Inflammatory macrophage treated with lipopolysaccharide for 4 hours (primary cell): ENCODE measurements around the gene TCF3.
A peak's percentile ranks its signal among the peaks of the same experiment; 100 is the strongest.
"Not testable (repeated sequence)": the region's sequence is repeated elsewhere in the genome, so short reads cannot be mapped to it uniquely, and the experiment has no call there.

ENCODE experiments used
- DNase-seq: peaks from one replicate; pipeline ENCODE4 v3.0.0-alpha.2; 2020

Gene TCF3

DNA sequence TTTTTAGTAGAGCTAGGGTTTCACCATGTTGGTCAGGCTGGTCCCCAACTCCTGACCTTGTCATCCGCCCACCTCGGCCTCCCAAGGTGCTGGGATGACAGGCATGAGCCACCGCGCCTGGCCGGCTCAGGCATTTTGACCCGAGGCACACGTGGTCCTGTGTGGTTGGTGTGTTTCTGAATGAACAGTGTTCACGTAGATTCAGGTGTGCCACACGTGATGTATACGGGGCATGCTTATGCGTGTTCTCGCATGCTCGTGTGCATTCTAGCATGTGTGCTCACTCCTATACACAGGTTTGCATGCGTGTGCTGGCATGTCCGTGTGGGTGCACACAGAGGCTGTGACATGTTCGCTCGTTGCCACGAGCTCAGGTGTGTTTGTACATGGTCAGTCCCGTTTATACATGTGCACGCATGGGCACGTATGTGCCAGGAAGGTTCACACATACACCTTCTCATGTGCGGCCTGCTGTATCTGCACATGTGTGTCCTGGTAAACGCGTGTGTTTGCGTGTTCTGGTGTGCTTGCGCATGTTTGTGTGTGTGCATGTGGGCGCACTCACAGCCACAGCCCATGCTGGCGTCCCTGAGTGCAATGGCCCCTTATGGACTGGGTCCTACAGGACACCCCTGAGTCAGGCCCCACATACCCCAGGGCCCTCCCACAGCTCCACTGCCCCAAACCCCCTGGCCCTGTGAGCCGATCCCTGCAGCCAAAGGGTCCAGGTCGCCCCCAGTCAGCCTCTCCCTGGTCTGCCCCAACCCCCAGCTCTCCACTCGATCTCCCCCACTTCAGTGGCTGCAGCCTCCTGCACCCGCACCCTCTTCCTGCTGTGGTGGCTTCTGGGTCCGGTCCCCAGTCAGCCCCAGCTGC lies 20.6 kb upstream of the TCF3 start:
- no peak for DNase-seq

DNA sequence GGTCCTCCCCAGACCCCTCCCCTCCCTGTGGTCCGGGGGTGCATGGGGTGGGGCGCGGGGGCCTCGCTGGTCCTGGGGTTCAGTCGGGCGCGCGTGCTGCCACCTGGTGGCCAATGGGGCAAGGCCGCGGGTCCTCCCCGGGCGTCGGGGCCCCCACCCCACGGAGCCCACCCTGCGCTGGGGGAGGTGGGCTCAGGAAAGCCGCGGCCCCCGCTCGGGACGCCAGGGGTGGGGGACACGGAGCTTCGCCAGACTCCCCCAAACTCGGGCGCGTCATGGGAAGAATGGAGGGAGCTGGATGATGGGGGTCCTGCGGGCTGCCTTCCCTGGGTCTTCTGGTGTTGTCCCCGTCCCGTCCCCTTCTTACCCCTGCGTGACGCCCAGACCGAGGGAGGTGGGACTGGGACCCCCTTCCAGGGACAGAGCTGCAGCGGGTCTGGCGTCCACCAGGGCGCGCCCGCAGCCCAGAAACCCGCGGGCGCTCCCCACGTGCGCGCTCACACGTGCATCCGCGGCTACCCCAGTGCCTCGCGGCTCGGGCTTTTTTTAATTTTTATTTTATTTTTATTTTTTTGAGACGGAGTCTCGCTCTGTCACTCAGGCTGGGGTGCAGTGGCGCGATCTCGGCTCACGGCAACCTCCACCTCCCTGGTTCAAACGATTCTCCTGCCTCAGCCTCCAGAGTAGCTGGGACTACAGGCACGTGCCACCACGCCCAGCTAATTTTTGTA lies 19.8 kb upstream of the TCF3 start:
- DNase-seq = peak; percentile 30

DNA sequence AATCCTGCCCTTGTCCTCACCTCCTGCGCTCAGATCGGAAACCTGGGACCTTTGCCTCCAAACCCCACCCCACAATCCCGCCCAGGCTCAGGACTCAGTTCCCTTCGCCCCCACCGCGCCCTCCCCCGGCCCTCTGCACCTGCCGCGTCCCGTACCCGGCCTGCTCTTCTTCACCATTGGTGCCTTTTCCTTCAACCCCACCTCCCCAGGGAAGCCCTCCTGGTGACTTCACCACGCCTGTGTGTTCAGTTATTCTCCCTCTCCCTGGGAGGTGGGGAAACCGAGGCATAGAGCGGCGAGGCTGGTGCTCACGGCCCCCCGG lies 19.3 kb upstream of the TCF3 start:
- no peak for DNase-seq

DNA sequence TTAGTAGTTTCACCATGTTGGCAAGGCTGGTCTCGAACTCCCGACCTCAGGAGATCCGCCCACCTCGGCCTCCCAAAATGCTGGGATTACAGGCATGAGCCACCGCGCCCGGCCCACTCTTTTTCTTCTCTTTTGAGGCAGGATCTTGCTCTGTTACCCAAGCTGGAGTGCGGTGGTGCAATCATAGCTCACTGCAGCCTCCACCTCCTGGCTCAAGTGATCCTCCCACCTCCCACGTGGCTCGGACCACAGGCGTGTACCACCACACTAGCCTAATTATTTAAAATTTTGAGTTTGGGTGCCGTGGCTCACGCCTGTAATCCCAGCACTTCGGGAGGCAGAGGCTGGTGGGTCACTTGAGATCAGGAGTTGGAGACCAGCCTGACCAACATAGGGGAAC lies 18.3 kb upstream of the TCF3 start:
- DNase-seq = peak; percentile 54

DNA sequence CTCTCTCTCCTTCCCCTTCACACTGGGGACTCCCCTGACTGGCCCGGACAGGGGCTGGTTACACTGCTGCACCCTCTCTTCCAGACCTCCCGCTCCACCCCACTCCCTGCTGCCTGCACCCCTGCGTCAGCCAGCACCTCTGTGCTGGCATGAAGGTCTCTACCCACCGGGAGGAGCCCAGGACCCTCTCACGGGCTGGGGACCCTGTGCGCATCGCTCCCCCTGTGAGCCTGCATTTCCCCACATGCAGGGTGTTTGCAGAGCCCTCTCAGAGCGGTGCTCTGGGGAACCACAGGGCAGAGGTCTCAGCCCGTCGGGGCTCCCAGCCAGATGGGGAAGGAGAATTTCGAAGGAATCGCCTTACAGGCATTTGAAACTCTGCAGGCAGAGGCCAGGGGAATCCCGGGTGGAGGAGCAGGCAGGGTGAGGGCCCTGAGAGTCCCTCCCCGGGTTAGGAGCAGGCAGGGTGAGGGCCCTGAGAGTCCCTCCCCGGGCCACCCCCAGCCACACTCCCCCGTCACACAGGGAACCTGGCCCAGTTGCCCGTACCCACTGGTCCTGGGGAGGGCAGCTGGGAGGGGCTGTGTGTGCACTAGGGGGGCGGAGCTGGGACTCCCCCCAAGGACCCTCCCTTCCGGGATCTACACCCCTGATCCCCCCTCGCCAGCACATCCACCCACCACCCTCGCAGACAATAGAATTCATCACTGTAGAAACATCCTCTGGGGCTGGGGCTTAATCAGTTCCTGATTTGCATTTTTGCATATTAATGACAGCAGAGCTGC lies 16.3 kb upstream of the TCF3 start:
- DNase-seq = peak; percentile 17

DNA sequence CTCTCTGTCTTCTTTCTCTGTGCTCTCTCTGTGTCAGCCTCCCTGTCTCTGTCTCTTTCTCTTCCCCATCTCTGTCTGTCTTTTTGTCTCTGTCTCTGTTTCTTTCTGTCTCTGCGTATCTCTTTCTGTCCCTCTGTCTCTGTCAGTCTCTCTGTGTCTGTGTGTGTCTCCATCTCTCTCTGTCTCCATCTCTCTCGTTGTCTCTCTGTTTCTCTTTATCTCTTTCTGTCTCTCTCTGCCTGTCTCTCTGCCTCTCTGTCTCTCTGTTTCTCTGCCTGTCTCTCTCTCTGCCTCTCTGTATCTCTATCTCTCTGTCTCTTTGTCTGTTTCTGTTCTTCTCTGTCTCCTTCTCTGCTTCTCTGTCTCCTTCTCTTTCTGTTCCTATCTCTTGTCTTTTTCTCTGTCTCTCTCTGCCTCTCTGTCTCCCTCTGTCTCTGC lies 15.7 kb upstream of the TCF3 start:
- DNase-seq = no peak

DNA sequence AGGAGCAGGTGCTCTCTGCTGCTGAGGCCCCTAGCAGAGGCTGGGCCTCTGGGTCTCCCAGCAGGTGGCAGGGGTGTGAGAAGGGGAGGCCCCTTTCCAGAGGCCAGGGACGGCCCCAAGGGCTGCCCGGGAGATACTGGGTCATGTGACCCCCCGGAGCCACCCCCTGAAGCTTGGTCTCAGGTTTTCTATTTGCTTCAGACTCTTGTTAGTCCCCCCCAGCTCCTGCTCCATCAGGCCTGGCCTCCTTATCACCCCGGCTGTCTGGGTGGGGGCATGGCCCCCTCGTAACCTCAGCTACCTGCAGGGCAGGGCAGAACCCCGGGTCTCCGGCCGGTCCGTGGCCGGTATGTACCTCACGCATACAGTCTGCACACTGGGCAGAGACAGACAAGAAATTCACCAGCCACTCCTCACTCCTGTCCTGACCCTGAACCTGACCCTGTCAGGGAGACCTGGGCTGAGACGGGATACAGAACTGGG lies 13.2 kb upstream of the TCF3 start:
- DNase-seq = no peak

DNA sequence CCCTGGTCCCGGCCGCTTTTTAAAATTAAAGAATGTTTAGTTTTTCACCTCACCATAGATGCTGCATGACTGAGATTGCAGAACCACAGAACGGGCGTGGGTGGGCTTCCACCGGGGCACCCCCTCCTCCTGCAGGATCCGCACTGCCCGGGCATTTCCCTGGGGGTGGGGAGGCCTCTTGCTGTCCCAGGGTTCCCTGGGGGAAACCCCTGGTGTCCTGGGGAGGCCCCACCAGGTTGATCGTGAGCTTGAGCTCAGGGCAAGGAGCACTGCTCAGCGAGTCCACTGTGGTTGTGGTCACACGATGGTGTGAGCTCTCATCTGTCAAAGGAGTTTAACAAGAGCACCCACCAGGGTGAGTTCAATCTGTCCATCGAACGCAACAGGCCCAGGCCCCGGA lies 11.4 kb upstream of the TCF3 start:
- no peak for DNase-seq

DNA sequence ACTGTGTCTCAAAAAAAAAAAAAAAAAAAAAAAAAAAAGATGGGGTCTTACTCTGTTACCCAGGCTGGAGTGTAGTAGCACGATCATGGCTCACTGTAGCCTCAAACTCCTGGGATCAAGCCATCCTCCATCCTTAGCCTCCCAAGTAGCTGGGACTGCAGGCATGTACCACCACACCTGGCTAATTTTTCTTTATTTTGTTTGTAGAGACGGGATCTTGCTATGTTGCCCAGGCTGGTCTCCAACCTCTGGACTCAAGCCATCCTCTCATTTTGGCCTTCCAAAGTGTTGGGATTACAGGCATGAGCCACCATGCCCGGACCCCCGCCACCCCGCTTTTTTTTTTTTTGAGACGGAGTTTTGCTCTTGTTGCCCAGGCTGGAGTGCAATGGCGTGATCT lies 10.8 kb upstream of the TCF3 start:
- DNase-seq = not testable (repeated sequence)

DNA sequence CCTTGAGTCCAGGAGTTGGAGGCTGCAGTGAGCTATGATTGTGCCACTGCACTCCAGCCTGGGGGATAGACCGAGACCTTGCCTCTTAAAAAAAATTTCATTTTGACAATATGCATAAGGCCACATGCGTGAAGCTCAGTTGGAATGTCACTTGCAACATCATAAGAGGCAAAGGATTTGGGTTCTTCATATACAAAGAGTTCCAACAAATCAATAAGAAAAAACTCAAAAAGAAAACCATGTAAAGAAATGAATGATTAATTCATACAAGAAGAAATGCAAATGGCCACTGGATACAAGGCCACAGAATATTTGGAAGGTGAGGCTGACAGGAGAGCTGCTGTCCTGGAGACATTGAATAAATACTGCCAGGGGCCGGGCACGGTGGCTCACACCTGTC lies 9.6 kb upstream of the TCF3 start:
- no peak for DNase-seq

DNA sequence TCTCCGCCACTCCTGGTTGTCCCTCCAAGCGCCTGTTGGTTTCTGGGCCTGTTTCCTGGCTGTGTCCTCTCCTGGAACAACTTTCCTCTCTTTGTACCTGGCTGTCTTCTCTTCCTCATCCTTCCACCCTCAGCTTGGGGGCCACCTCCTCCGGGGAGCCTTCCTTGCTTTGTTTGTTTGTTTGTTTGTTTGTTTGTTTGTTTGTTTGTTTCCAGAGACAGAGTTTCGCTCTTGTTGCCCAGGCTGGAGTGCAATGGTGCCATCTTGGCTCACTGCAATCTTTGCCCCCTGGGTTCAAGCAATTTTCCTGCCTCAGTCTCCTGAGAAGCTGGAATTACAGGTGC lies 6.6 kb upstream of the TCF3 start:
- no peak for DNase-seq

DNA sequence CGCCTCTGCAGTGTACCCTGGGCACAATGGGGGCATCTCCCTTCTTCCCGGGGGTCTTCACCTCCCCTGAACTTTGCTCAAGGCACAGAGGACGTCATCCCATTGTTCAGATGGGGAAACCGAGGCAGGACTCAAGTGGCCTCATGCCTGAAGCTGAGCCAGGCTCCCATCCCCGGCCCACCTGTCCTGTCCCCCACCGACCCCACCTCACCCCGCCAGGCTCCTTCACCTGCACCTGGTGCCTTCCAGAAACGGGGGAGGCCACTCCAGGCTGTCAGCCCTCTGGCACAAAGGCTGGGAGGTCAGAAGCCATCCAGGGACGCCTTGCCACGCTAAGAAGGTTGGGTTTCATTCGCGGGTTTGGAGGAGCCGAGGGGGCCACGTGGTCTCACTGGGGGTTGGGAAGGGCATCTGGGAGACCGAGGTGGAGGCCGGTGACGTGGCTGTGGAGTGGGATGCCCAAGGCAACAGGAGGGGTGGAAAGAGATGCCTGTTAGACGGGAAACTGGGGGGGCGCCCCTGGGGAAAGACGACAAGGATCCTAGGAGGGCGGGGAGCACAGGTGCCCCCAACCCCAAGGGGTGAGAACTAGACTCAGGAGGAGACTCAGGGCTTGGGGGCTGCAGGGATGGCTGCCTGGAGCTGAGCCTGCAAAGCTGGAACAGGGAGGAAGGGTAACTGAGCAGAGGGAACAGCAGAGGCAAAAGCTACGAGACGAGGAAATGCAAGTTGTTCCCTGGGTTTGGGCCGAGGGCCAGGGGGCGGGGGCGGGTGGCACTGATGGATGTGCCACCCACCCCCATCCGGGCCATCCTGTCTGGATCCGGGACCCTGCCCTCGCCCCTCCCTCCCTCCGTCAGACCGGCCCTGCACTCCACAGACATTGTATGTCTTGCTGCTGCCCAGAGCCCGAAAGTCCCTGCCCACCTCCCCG lies 6.0 kb upstream of the TCF3 start:
- no peak for DNase-seq

DNA sequence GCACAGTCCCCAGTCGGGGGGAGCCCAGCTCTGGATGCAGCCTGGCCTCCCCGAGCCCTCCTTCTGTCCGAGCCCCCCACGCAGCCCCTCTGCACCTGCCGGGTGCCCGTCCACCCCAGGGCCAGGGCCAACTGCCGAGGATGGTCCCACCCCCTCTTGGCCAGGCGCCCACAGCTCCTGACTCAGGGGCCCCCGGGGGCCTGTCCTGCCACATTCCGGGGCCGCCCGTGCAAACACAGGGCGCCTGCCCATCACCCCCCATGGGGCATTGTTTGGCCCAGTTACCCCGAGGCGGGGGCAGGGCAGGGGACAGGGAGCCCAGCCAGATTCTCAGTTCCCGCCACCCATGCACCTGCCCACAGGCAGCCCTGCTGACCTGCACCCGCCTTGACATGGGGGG lies 5.3 kb upstream of the TCF3 start:
- no peak for DNase-seq

DNA sequence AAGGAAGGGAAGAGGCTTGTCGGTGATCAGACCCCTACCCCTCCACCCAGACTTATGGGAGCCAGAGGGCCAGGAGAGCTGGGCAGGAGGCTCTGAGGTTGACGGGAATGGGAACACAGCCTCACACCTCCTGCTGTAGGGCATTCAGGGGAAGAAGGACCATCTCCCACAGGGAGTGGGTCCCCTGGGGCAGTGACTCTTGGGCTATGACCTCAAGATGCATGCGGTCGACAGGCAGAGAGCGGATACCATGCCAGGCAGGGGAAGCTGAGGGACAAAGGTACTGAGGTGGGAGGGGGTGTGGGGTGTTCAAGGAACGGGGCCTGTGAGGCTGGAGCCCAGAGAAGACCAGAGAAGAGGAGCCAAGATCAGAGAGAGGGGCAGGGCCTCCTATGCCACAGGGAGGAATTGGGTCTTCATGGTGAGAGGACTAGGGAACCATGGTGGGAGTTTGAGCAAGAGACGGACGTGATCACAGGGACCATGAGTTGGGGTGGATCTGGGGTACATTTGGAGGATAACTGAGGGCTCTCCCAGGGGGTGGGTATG lies 4.6 kb upstream of the TCF3 start:
- no peak for DNase-seq

DNA sequence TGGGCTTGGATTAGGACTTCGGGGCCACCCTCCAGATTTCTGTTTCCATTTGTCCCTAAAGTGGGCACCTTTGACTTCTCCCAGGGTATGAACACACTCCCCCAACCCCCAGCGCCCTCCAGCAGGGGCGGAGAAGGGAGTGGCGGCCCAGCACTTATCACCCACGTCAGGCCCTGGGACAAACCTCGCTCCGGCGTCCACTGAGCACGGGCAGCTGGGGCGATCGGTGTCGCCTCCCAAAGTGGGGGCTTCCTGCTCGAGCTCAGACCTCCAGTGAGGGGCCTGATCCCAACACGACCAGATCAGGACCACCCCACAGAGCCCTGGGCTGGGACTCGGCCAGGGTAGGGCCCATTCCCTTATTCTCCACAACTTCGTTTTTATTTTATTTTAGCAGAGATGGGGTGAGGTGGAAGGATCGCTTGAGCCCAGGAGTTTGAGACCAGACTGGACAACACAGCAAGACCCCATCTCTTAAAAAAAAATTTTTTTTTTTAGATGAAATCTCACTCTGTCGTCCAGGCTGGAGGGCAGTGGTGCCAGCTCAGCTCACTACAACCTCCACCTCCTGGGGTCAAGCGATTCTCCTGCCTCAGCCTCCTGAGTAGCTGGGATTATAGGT lies 3.7 kb upstream of the TCF3 start:
- no peak for DNase-seq

DNA sequence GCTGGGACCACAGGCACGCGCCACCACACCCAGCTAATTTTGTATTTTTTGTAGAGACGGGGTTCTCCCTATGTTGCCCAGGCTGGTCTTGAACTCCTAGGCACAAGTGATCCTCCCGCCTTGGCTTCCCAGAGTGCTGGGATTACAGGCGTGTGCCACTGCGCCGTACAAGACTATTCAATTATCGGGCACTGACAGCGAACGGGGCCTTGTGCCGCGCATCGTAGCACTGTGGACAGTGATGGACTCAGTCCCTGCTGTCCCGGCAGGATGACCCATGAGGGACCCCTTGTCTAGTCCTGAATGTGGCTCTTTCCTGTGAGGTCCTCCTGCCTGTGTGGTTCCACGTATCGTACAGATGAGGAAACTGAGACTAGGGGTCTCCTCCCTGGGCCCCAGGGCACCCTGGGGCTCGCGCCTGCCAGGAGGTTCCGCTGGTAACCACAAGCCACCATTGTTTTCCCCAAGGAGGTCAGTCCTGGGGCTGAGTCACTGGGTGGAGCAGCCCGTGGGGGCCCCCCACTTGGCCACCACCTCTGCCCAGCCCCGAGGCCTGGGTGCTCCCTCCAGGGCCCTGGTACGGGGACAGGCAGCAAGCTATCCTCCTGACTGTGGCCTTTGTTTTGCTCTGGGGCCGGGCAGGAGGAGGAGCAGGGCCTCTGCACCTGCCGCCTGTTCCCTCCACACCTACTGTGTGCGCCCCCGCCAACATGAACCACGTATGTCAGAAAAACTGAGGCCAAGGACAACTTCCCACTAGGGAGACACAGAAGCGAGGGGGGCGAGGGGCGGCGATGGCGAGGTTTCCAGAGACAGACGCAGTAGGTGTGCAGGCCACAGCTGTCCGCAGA lies 2.9 kb upstream of the TCF3 start:
- DNase-seq = no peak

DNA sequence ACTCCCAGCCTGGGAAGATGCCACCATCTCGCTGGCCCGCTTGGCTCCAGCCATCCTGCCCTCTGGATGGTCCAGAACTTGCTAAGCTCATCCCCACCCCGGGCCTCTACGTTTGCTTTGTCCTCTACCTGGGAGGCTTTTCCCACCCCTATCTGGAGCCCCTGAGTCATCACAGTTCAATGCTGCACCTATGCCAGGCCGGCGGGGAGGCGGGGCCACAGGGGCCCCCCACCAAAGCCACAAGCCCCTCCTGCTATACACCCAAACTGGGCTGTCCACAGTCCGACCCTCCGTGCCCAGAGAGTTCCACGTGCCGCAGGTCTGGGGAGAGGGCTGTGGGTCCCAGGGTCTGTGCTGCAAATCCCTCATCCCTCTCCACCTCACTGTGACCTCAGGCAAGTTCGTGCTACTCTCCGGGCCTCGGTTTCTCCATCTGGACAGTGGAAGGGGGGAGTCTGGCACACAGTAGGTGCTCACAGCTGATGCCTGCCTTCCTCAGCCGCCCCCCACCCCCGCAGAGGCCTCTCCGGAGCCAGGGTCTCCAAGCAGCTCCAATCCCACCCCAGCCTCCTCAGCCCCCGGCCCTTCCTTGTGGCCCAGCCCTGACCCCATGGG lies 1.9 kb upstream of the TCF3 start:
- no peak for DNase-seq

DNA sequence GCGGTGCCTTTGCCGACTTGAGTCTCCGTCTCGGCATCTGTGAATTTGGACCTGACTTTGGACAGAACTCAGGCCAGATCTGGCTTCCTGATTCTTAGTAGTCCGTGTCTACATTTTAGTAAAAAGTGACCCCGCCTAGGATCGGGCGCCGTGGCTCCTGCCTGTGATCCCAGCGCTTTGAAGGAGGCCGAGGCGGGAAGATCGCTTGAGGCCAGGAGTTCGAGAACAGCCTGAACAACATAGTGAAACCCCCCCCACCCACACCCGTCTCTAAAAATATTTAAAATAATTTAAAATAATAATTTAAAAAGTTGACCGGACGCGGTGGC lies 849 bp upstream of the TCF3 start:
- DNase-seq = no peak

DNA sequence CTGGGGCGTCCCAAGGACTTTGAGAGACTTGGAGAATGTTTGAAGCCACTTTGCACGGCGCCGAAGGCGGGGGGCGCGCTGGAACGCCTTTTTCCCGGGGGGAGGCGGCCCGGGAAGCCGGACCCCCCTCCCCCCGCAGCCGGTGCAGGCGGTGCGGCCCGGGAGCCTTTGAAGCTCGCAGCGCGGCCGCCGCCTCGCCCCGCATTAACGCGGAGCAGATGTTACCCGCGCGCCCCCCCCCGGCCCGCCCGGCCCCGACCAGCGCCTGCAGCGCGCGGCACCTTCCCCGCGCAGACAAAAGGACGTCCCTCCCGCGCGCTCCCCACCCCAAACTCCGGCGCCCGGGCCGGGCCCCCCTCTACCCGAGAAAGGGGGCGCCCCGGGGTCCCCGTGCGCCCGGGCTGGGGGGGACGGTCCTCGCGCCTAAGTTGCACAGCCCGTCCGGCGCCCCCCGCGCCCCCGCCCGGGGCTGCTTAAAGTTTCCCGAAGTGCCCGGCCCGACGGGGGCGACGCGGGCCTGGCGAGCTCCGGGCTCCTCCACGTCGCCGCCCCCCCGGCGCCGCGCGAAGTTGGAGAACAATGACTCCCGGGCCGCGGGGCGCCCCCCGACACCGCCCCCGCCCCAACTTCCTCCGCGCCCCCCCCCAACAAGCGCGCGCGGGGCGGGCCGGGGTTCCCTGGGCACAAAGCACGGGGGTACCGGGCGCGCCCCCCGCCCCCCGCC lies 685 bp downstream of the TCF3 start:
- DNase-seq = peak; percentile 17
